Esophagus squamous epithelium (tissue), 4 donors: ENCODE data around the gene SMIM17.

Experiments used
- POLR2A ChIP-seq, 4 donors: fragments of 450-650 bp; IDR thresholded peaks; one replicate each; pipeline ENCODE4 v1.6.1; 2017; ENCODE audit warnings: antibody characterized with exemption in 4 of 4, mild to moderate bottlenecking in 4 of 4, moderate library complexity in 3 of 4
- TF ChIP-seq, protein P1 (sequence below), 6 experiments: fragments of 450-650 bp in 4 of 6; fragments of 200-600 bp in 2 of 6; sonication (generic) in 2 of 6; IDR thresholded peaks; one replicate each; pipeline ENCODE4 v1.5.1; 2016 to 2019; ENCODE audit warnings: antibody characterized with exemption in 6 of 6, mild to moderate bottlenecking in 4 of 6, moderate library complexity in 4 of 6

DNA sequence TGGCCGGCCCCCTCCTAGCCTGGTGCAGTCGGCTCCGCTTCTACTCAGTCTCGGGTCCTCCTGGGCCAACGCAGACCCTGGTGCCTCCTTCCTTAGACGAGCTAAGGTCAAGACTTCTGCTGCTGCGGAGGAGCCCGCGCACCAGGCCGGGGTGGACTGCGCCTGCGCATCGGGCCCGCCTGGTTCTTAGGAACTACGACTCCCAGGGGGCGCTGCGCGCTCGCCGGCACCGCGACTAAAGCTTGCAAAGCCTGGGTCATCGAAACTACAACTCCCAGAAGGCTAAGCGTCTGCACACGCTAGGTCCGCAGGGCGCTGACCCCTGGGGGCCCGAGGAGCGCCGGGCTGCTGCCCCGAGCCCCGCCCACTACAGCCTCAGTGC lies 28.6 kb downstream of the SMIM17 start, which contains the start of gene ZNF835:
- TF ChIP-seq, protein P1, sequence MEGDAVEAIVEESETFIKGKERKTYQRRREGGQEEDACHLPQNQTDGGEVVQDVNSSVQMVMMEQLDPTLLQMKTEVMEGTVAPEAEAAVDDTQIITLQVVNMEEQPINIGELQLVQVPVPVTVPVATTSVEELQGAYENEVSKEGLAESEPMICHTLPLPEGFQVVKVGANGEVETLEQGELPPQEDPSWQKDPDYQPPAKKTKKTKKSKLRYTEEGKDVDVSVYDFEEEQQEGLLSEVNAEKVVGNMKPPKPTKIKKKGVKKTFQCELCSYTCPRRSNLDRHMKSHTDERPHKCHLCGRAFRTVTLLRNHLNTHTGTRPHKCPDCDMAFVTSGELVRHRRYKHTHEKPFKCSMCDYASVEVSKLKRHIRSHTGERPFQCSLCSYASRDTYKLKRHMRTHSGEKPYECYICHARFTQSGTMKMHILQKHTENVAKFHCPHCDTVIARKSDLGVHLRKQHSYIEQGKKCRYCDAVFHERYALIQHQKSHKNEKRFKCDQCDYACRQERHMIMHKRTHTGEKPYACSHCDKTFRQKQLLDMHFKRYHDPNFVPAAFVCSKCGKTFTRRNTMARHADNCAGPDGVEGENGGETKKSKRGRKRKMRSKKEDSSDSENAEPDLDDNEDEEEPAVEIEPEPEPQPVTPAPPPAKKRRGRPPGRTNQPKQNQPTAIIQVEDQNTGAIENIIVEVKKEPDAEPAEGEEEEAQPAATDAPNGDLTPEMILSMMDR (IDR thresholded peaks at IDR 0.05) = peak in 2 of 6 experiments; percentile 14 to 37
- peak in 1 of 4 donors; percentile 23 for TF ChIP-seq POLR2A (IDR thresholded peaks at IDR 0.05)
